A673 (cell line): ENCODE measurements around the gene IL15RA. TPM values are rescaled to one million over a fixed set of nuclear protein-coding genes. Genes with fewer than 3 reads are reported as not detected.
"Not testable (repeated sequence)": the region's sequence is repeated elsewhere in the genome, so short reads cannot be mapped to it uniquely, and the experiment has no call there.

Experiments used
- BruUV-seq: library from RNA; stranded (reverse); fragments of 400-500 nt; replicated peaks from 2 replicates; lab custom pipeline; 2021; lab: Mats Ljungman, UMichigan
- CTCF ChIA-PET: fragments of 300-600 bp; sonication (Branson Sonifier 250); formaldehyde crosslinking; loops from one replicate; lab custom pipeline; 2022; ENCODE audit warnings: antibody characterized with exemption; lab: Charles Lee
- POLR2A ChIA-PET: fragments of 300-600 bp; sonication (Branson Sonifier 250); formaldehyde crosslinking; loops from one replicate; lab custom pipeline; 2022; ENCODE audit warnings: antibody characterized with exemption; ENCODE audit not compliant: low non-redundant PET; lab: Charles Lee
- DNase-seq: peaks from one replicate; pipeline ENCODE4 v3.0.0-alpha.2; 2015; ENCODE audit warnings: low spot score
- H3K27ac ChIP-seq: fragments of 200-600 bp; sonication (generic); 2 replicates; pipeline ENCODE4 v1.5.1; 2016; ENCODE audit warnings: mixed run types, low read depth, mild to moderate bottlenecking, mixed read lengths, antibody characterized with exemption, low read length; ENCODE audit not compliant: poor library complexity, severe bottlenecking
- H3K27me3 ChIP-seq: fragments of 200-600 bp; sonication (generic); replicated peaks from 2 replicates; pipeline ENCODE4 v1.6.1; 2017; ENCODE audit warnings: mixed run types, low read depth, mild to moderate bottlenecking, mixed read lengths, antibody characterized with exemption, low read length; ENCODE audit not compliant: insufficient read depth, poor library complexity
- H3K36me3 ChIP-seq: fragments of 200-600 bp; sonication (generic); 2 replicates; pipeline ENCODE4 v1.6.1; 2016; ENCODE audit warnings: mixed run types, mild to moderate bottlenecking, mixed read lengths, antibody characterized with exemption, low read length; ENCODE audit not compliant: insufficient read depth, poor library complexity, severe bottlenecking
- H3K4me1 ChIP-seq: fragments of 200-600 bp; sonication (generic); 2 replicates; pipeline ENCODE4 v1.6.1; 2017; ENCODE audit warnings: mixed run types, mild to moderate bottlenecking, mixed read lengths, antibody characterized with exemption, low read length; ENCODE audit not compliant: insufficient read depth, poor library complexity, severe bottlenecking
- H3K4me3 ChIP-seq: fragments of 200-600 bp; sonication (generic); 2 replicates; pipeline ENCODE4 v1.5.1; 2016; ENCODE audit warnings: low read depth, mixed run types, mild to moderate bottlenecking, mixed read lengths, low read length; ENCODE audit not compliant: poor library complexity, severe bottlenecking
- H3K9me3 ChIP-seq: fragments of 200-600 bp; sonication (generic); 2 replicates; pipeline ENCODE4 v1.6.1; 2016; ENCODE audit warnings: mixed run types, low read depth, mild to moderate bottlenecking, mixed read lengths, antibody characterized with exemption, low read length; ENCODE audit not compliant: poor library complexity, severe bottlenecking
- EZH2 ChIP-seq: fragments of 200-600 bp; sonication (generic); IDR thresholded peaks from 2 replicates; pipeline ENCODE4 v1.6.1; 2017; ENCODE audit warnings: borderline replicate concordance, low read depth, mild to moderate bottlenecking, mixed read lengths, antibody characterized with exemption, low read length; ENCODE audit not compliant: poor library complexity, severe bottlenecking
- intact Hi-C: fragments of 100-400 bp; cut with micrococcal nuclease; formaldehyde crosslinking; loops from one replicate; pipeline ENCODE4 v1.10.0; 2022; ENCODE audit not compliant: unreplicated experiment
- total RNA-seq: library from RNA; stranded (reverse); gene quantifications from 2 replicates; pipeline ENCODE4 v1.2.3, GENCODE V29; 2021
- TF ChIP-seq, protein P1 (sequence below): fragments of 300-800, 200-600 bp; sonication (generic); conservative IDR thresholded peaks from 2 replicates; pipeline ENCODE4 v1.5.1; 2017; ENCODE audit warnings: low read depth, mild to moderate bottlenecking, antibody characterized with exemption, low read length, moderate library complexity, mixed read lengths

Gene IL15RA
- total RNA-seq, 1 experiment from 2014 or later, result 1.1 TPM

DNA sequence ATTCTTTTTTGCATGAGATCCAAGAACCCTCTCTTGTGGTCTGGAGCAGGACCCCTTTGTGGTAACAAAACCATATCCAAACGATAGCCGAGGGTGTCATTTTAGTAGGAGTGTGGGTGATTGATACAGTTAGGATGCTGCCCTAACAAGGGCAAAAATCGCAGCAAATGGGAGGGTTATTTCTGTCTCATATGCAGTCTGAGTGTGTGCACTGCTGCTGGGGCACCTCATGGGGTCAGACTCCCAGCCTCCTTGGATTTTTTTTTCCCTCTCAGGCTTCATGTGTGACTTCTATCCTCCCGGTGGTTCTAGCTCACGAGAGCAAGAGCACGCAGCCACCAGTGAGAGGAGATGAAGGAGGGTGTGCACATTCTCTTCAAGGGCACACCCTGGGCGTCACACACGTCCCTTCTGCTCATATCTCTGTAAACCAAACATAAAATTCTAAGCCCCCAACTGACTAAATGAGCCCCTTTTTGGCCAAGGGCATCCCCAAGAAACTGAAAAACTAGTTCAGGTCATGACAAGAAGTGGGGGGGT lies 28.6 kb upstream of the IL15RA start:
- no peaks in the 10 kb centered on the region for H3K36me3 ChIP-seq
- no peak for DNase-seq
- no peaks in the 10 kb centered on the region for H3K4me1 ChIP-seq
- CTCF ChIA-PET, result no interaction called here
- POLR2A ChIA-PET, result no interaction called here
- TF ChIP-seq, protein P1, sequence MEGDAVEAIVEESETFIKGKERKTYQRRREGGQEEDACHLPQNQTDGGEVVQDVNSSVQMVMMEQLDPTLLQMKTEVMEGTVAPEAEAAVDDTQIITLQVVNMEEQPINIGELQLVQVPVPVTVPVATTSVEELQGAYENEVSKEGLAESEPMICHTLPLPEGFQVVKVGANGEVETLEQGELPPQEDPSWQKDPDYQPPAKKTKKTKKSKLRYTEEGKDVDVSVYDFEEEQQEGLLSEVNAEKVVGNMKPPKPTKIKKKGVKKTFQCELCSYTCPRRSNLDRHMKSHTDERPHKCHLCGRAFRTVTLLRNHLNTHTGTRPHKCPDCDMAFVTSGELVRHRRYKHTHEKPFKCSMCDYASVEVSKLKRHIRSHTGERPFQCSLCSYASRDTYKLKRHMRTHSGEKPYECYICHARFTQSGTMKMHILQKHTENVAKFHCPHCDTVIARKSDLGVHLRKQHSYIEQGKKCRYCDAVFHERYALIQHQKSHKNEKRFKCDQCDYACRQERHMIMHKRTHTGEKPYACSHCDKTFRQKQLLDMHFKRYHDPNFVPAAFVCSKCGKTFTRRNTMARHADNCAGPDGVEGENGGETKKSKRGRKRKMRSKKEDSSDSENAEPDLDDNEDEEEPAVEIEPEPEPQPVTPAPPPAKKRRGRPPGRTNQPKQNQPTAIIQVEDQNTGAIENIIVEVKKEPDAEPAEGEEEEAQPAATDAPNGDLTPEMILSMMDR, result no peak
- TF ChIP-seq EZH2, result no peak
- no TSS peak for BruUV-seq
- no peaks in the 10 kb centered on the region for H3K9me3 ChIP-seq
- H3K4me3 ChIP-seq, result no peak overlapping the region
- no peak overlapping the region for H3K27ac ChIP-seq
- peaks cover 8% of the 10 kb centered on the region for H3K27me3 ChIP-seq
- intact Hi-C loops, result no loop called here

GRCh38 chr10:6005161-6005804 lies 27.9 kb upstream of the IL15RA start:
- intact Hi-C loops, DNase-seq, H3K36me3 ChIP-seq, H3K4me1 ChIP-seq, BruUV-seq, H3K27ac ChIP-seq, POLR2A ChIA-PET, CTCF ChIA-PET, H3K9me3 ChIP-seq, H3K4me3 ChIP-seq: not testable (repeated sequence)
- peaks cover 11% of the 10 kb centered on the region for H3K27me3 ChIP-seq

DNA sequence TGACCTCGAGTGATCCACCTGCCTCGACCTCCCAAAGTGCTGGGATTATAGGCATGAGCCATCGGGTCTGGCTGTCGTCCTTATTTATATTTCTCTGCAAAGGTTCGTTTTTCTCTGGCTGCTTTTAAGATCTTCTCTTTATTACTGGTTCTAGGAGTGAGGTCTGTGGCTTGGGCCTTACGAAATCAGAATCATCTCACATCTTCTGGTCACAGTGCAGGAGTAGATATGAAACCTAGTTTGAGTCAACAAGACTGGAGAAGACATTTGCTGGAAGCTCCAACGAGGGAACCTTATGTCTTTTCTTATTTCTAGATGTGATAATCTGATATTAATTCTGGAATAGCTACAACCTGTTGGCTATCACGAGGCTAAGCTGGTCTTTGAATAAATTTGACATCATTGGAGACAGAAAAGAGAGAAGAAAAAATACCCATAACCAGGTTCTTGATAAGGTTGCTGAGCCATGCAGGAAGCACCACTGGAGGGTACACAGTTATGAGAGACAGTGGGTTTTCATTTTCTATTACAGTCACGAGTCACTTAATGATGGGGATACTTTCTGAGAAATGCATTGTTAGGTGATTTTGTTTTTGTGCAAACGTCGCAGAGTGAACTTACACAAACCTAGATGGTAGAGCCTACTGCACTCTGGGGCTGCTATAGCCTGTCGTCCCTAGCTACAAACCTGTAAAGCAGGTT lies 25.6 kb upstream of the IL15RA start:
- no peak overlapping the region for H3K27ac ChIP-seq
- POLR2A ChIA-PET, result no interaction called here
- CTCF ChIA-PET, result no interaction called here

More for the DNA sequence above, 25.6 kb upstream of the IL15RA start:
- H3K4me1 ChIP-seq, result no peaks in the 10 kb centered on the region
- H3K27me3 ChIP-seq, result peaks cover 25% of the 10 kb centered on the region
- H3K9me3 ChIP-seq, result no peaks in the 10 kb centered on the region
- intact Hi-C loops, result no loop called here
- no peak for DNase-seq
- no peak overlapping the region for H3K4me3 ChIP-seq
- TF ChIP-seq, protein P1, result no peak
- no peak for TF ChIP-seq EZH2
- H3K36me3 ChIP-seq, result no peaks in the 10 kb centered on the region
- no TSS peak for BruUV-seq
